GM06990 (cell line): ENCODE data around the gene EFNB3.

Source experiments
- DNase-seq: peaks from one replicate; pipeline ENCODE4 v3.0.0-alpha.2; 2011; ENCODE audit not compliant: insufficient read length; ENCODE audit errors: extremely low read depth
- H3K27me3 ChIP-seq: replicated peaks from 2 replicates; pipeline ENCODE4 v1.6.0; 2011; ENCODE audit warnings: low read length; ENCODE audit not compliant: control insufficient read depth, insufficient read depth
- H3K36me3 ChIP-seq: 2 replicates; pipeline ENCODE4 v1.5.1; 2011; ENCODE audit warnings: low read length; ENCODE audit not compliant: control insufficient read depth, insufficient read depth
- H3K4me3 ChIP-seq: replicated peaks from 2 replicates; pipeline ENCODE4 v1.5.1; 2011; ENCODE audit warnings: low read depth, mild to moderate bottlenecking, control low read depth, low read length
- CTCF ChIP-seq: IDR thresholded peaks from 2 replicates; pipeline ENCODE4 v1.5.1; 2011; ENCODE audit warnings: low read length, control low read depth, mild to moderate bottlenecking, inconsistent platforms; ENCODE audit not compliant: insufficient read depth, poor library complexity, severe bottlenecking

EFNB3 gene

GRCh38 chr17:7688808-7689316 is 16.1 kb upstream of the EFNB3 start:
- DNase-seq, result no peak
- no peaks in the 10 kb centered on the region; the same call in none of the 2 replicates for H3K36me3 ChIP-seq
- H3K4me3 ChIP-seq, result peak overlapping the region; percentile 82
- no peak for TF ChIP-seq CTCF
- no peaks in the 10 kb centered on the region for H3K27me3 ChIP-seq

DNA sequence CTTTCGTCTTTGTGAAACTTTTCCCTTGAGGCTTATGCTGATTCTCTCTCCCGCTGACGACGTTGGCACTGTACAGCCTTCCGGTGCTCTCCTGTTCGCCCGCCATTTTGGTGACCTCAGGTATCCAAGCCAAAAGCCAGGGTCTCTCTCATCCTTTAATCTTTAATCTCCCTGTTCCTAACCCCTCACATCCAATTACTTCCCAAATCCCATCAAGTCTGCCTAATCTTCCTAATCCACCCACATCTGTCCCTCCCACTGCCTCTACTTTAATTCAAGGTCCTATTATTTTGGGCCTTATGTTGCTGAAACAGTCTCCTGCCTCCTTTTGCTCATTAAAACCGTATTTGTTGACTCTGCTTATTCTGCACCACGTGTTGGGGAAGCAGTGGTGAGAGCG is 9.4 kb upstream of the EFNB3 start:
- H3K36me3 ChIP-seq, result no peaks in the 10 kb centered on the region; the same call in none of the 2 replicates
- no peaks in the 10 kb centered on the region for H3K27me3 ChIP-seq
- no peak overlapping the region for H3K4me3 ChIP-seq
- DNase-seq, result no peak
- TF ChIP-seq CTCF, result no peak

- peaks cover 4% of the 10 kb centered on the region for H3K36me3 ChIP-seq
- H3K4me3 ChIP-seq, result no peak overlapping the region
- DNase-seq, result no peak
- TF ChIP-seq CTCF, result no peak
- no peaks in the 10 kb centered on the region for H3K27me3 ChIP-seq
Observed at GRCh38 chr17:7697828-7698588, 7.0 kb upstream of the EFNB3 start.

DNA sequence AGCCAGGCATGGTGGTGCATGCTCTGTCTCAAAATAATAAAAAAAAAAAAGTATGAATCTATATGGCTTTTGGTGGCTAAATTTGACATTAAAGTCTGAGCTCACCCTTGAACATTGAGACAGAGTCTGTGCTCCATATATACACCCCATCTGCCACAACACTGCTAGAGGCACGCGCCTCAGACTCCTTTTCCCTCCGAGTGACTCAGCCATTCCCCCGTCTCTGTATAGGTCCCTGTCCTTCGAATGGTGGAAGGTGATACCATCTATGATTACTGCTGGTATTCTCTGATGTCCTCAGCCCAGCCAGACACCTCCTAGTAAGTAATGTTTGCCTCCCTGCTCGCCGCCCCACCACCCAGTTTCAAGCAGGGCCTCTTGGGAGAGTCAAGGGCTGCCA is 4.5 kb upstream of the EFNB3 start:
- no peak for DNase-seq
- H3K4me3 ChIP-seq, result no peak overlapping the region
- TF ChIP-seq CTCF, result no peak
- no peaks in the 10 kb centered on the region; the same call in 1 of the 2 replicates for H3K27me3 ChIP-seq
- peaks cover 6% of the 10 kb centered on the region for H3K36me3 ChIP-seq

GRCh38 chr17:7701681-7702080 is 3.3 kb upstream of the EFNB3 start:
- no peaks in the 10 kb centered on the region; the same call in 1 of the 2 replicates for H3K27me3 ChIP-seq
- no peak for TF ChIP-seq CTCF
- no peak for DNase-seq
- H3K36me3 ChIP-seq, result peaks cover 6% of the 10 kb centered on the region
- no peak overlapping the region for H3K4me3 ChIP-seq
